ENCODE data around the gene MAIP1. TPM values are rescaled to one million over a fixed set of nuclear protein-coding genes. Genes with fewer than 3 reads are reported as not detected.

MAIP1 gene
- total and polyA plus RNA-seq, 9 of the 15 experiments (the other 6 are each of a cell fraction or from before 2014, with no cell fraction given): 3.6 to 30.0 (median 24.5) TPM

DNA sequence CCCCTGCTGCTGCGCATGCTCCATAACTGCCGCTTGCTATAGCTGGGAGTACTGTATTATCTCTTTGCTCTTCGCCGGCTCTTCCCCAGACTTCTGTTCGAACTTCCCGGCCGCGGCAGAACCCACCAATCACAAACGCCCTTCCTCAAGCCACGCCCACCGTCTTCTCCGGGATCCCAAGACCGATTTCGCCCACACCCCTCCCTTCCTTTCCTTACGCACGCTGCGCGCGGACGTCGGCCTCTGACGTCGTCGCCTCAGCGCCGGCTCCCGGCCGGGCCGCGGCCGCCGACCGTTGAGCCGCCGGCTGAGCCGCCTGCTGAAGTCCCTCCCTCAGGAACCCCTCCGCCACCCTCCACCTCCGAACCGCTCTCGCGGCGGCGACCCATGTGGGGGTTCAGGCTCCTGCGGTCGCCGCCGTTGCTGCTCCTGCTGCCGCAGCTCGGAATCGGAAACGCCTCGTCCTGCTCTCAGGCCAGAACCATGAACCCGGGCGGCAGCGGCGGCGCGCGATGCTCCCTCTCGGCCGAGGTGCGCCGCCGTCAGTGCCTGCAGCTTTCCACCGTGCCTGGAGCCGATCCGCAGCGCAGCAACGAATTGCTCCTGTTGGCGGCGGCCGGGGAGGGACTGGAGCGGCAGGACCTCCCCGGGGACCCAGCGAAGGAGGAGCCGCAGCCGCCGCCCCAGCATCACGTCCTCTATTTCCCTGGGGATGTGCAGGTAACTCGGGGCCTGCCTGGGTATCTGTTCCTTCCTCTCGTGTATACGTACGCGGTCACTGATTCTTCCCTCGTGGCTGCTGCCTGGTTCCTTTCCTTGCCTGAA, 44.1 kb upstream of the MAIP1 start, which contains the start of gene C2orf69 (continued):
- TF ChIP-seq, protein P1, sequence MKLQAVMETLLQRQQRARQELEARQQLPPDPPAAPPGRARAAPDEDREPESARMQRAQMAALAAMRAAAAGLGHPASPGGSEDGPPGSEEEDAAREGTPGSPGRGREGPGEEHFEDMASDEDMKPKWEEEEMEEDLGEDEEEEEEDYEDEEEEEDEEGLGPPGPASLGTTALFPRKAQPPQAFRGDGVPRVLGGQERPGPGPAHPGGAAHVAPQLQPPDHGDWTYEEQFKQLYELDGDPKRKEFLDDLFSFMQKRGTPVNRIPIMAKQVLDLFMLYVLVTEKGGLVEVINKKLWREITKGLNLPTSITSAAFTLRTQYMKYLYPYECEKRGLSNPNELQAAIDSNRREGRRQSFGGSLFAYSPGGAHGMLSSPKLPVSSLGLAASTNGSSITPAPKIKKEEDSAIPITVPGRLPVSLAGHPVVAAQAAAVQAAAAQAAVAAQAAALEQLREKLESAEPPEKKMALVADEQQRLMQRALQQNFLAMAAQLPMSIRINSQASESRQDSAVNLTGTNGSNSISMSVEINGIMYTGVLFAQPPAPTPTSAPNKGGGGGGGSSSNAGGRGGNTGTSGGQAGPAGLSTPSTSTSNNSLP (IDR thresholded peaks at IDR 0.05; ENCODE audit: borderline replicate concordance, low read depth, low read length): no peak
- TF ChIP-seq, protein P2, sequence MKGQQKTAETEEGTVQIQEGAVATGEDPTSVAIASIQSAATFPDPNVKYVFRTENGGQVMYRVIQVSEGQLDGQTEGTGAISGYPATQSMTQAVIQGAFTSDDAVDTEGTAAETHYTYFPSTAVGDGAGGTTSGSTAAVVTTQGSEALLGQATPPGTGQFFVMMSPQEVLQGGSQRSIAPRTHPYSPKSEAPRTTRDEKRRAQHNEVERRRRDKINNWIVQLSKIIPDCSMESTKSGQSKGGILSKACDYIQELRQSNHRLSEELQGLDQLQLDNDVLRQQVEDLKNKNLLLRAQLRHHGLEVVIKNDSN (CRISPR knock-in tag; IDR thresholded peaks at IDR 0.05): no peak
- TF ChIP-seq MCM2 (IDR thresholded peaks at IDR 0.05; ENCODE audit: low read depth): no peak
- TF ChIP-seq, protein P3, sequence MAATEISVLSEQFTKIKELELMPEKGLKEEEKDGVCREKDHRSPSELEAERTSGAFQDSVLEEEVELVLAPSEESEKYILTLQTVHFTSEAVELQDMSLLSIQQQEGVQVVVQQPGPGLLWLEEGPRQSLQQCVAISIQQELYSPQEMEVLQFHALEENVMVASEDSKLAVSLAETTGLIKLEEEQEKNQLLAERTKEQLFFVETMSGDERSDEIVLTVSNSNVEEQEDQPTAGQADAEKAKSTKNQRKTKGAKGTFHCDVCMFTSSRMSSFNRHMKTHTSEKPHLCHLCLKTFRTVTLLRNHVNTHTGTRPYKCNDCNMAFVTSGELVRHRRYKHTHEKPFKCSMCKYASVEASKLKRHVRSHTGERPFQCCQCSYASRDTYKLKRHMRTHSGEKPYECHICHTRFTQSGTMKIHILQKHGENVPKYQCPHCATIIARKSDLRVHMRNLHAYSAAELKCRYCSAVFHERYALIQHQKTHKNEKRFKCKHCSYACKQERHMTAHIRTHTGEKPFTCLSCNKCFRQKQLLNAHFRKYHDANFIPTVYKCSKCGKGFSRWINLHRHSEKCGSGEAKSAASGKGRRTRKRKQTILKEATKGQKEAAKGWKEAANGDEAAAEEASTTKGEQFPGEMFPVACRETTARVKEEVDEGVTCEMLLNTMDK (IDR thresholded peaks at IDR 0.05; ENCODE audit: borderline replicate concordance, insufficient read depth, low read depth, low read length, poor library complexity, severe bottlenecking): no peak
- no peak for TF ChIP-seq TEAD2 (tag; IDR thresholded peaks at IDR 0.05)
- TF ChIP-seq ZNF124 (CRISPR knock-in tag; IDR thresholded peaks at IDR 0.05): no peak
- no peak for TF ChIP-seq ZNF184 (CRISPR knock-in tag; IDR thresholded peaks at IDR 0.05)
- no peak; the same call in 1 of the 2 replicates for TF ChIP-seq NBN (IDR thresholded peaks at IDR 0.05; ENCODE audit: low read depth)
- TF ChIP-seq, protein P4, sequence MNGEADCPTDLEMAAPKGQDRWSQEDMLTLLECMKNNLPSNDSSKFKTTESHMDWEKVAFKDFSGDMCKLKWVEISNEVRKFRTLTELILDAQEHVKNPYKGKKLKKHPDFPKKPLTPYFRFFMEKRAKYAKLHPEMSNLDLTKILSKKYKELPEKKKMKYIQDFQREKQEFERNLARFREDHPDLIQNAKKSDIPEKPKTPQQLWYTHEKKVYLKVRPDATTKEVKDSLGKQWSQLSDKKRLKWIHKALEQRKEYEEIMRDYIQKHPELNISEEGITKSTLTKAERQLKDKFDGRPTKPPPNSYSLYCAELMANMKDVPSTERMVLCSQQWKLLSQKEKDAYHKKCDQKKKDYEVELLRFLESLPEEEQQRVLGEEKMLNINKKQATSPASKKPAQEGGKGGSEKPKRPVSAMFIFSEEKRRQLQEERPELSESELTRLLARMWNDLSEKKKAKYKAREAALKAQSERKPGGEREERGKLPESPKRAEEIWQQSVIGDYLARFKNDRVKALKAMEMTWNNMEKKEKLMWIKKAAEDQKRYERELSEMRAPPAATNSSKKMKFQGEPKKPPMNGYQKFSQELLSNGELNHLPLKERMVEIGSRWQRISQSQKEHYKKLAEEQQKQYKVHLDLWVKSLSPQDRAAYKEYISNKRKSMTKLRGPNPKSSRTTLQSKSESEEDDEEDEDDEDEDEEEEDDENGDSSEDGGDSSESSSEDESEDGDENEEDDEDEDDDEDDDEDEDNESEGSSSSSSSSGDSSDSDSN (IDR thresholded peaks at IDR 0.05; ENCODE audit: borderline replicate concordance in 1 of 2, low read depth in 2 of 2, low read length in 2 of 2): peak in 1 of 2 experiments; percentile 65; a peak in 3 of 4 replicates
- TF ChIP-seq ZNF57 (CRISPR knock-in tag; IDR thresholded peaks at IDR 0.05): no peak
- TF ChIP-seq GTF2F1 (IDR thresholded peaks at IDR 0.05; ENCODE audit: low read depth, low read length): no peak
- TF ChIP-seq, protein P5, sequence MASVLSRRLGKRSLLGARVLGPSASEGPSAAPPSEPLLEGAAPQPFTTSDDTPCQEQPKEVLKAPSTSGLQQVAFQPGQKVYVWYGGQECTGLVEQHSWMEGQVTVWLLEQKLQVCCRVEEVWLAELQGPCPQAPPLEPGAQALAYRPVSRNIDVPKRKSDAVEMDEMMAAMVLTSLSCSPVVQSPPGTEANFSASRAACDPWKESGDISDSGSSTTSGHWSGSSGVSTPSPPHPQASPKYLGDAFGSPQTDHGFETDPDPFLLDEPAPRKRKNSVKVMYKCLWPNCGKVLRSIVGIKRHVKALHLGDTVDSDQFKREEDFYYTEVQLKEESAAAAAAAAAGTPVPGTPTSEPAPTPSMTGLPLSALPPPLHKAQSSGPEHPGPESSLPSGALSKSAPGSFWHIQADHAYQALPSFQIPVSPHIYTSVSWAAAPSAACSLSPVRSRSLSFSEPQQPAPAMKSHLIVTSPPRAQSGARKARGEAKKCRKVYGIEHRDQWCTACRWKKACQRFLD (CRISPR knock-in tag; IDR thresholded peaks at IDR 0.05): no peak
- TF ChIP-seq TAF9B (IDR thresholded peaks at IDR 0.05; ENCODE audit: partially characterized antibody): peak; percentile 29
- TF ChIP-seq, protein P6, sequence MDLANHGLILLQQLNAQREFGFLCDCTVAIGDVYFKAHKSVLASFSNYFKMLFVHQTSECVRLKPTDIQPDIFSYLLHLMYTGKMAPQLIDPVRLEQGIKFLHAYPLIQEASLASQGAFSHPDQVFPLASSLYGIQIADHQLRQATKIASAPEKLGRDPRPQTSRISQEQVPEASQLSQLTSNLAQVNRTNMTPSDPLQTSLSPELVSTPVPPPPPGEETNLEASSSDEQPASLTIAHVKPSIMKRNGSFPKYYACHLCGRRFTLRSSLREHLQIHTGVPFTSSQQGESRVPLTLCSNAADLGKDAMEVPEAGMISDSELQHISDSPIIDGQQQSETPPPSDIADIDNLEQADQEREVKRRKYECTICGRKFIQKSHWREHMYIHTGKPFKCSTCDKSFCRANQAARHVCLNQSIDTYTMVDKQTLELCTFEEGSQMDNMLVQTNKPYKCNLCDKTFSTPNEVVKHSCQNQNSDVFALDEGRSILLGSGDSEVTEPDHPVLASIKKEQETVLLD (IDR thresholded peaks at IDR 0.05): peak; percentile 86
- no peak for TF ChIP-seq SMARCB1 (IDR thresholded peaks at IDR 0.05; ENCODE audit: insufficient read length, low read depth)
- TF ChIP-seq GTF2E2 (tag; IDR thresholded peaks at IDR 0.05): no peak; the same call in 1 of the 2 replicates
- peak; percentile 63 for TF ChIP-seq EGR1 (conservative IDR thresholded peaks at IDR 0.05)

All from K562 (cell line).